ENCODE data around the gene ARNT2. TPM values are rescaled to one million over a fixed set of nuclear protein-coding genes. Genes with fewer than 3 reads are reported as not detected.

The ARNT2 gene
- total and polyA plus RNA-seq, 12 donors, result 2.0 to 6.4 (median 3.5) TPM

DNA sequence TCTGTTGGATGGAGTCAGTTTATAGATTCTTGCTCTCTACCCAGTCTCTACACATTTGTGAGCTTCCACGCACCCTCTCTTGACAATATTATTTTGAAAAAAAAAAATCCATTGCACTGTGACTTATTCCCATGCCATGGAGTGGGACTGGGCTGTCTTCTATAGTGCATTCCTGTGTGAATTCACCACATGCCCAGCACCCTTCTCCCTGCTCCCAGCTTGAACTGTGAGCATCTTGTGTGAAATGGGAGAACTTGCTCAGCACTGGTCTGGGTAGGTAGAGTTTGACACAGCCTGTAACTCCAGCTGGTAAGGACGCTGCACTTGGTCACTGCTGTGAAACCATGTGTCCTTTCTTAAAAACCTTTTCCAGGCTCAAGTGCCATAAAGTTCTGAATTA is 91.9 kb downstream of the ARNT2 start:
- intact Hi-C loops (cut with DNase I), result no loop called here

DNA sequence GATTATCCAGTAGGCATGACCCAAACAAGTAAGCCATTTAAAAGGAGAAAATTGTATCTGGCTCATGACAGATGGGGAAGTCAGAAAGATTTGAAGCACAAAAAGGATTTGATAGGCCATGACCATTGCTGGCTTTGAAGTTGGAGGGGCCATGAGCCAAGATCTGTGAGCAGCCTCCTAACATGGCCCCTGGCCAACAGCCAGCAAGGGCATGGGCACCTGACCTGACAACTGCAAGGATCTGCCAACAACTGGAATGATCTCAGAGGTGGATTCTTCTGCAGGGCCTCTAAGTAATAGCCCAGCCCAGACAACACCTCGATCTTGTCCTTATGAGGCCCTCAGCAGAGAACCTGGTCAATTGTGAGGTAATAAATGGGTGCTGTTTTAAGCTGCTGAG is 93.0 kb downstream of the ARNT2 start:
- Histone ChIP-seq H3K4me1 (replicated peaks in 1 of 2) (no peaks in the 10 kb centered on the region), H3K4me3 (no peak overlapping the region), H3K9me3 (replicated peaks in 1 of 3) (no peaks in the 10 kb centered on the region), H3K27me3 (no peaks in the 10 kb centered on the region), H3K27ac (no peak overlapping the region), H3K36me3 (replicated peaks in 1 of 2) (no peaks in the 10 kb centered on the region)
- TF ChIP-seq, protein P1, sequence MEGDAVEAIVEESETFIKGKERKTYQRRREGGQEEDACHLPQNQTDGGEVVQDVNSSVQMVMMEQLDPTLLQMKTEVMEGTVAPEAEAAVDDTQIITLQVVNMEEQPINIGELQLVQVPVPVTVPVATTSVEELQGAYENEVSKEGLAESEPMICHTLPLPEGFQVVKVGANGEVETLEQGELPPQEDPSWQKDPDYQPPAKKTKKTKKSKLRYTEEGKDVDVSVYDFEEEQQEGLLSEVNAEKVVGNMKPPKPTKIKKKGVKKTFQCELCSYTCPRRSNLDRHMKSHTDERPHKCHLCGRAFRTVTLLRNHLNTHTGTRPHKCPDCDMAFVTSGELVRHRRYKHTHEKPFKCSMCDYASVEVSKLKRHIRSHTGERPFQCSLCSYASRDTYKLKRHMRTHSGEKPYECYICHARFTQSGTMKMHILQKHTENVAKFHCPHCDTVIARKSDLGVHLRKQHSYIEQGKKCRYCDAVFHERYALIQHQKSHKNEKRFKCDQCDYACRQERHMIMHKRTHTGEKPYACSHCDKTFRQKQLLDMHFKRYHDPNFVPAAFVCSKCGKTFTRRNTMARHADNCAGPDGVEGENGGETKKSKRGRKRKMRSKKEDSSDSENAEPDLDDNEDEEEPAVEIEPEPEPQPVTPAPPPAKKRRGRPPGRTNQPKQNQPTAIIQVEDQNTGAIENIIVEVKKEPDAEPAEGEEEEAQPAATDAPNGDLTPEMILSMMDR (IDR thresholded peaks at IDR 0.05), result no peak
- no peak for TF ChIP-seq POLR2A (IDR thresholded peaks at IDR 0.05)
- no peak for DNase-seq
- 75 to 100% (median 96%) methylated on average over 1 of the region's 1 CpG for WGBS, 4 donors
- intact Hi-C loops (cut with DNase I), result no loop called here

More for the DNA sequence above, 91.9 kb downstream of the ARNT2 start:
- Histone ChIP-seq H3K4me3 (no peak overlapping the region), H3K4me1 (replicated peaks in 1 of 2) (no peaks in the 10 kb centered on the region), H3K27ac (no peak overlapping the region), H3K9me3 (replicated peaks in 1 of 3) (no peaks in the 10 kb centered on the region), H3K27me3 (no peaks in the 10 kb centered on the region), H3K36me3 (replicated peaks in 1 of 2) (no peaks in the 10 kb centered on the region)
- no peak for TF ChIP-seq POLR2A (IDR thresholded peaks at IDR 0.05)
- TF ChIP-seq, protein P1 (IDR thresholded peaks at IDR 0.05), result no peak
- 86 to 100% (median 94%) methylated on average over 2 of the region's 2 CpGs for WGBS, 4 donors
- DNase-seq, result no peak

DNA sequence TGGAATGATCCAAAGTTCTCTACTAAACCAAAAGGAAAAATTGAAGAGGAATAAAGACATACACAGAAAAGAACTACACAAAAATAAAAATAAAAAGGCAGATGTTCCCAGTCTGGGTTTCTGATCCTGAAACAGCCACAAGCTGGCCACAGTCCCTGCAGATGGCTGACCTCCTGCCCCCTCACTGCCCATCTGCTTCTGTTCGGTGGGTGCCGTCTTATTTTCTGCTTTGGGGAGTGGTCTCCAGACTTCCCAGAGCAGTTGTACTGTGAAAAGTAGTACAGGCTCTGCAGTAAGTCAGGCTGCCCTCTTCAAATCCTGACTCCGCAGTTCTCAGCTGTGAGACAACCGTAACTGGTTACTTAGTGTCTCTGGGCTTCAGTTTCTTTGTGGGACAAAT is 94.5 kb downstream of the ARNT2 start:
- H3K4me3 ChIP-seq, result no peak overlapping the region
- TF ChIP-seq, protein P1 (IDR thresholded peaks at IDR 0.05), result no peak
- TF ChIP-seq POLR2A (IDR thresholded peaks at IDR 0.05), result no peak
- intact Hi-C loops (cut with DNase I), result no loop called here
- 67 to 76% (median 71%) methylated on average over 4 of the region's 4 CpGs for WGBS, 4 donors
- H3K36me3 ChIP-seq (replicated peaks in 1 of 2), result no peaks in the 10 kb centered on the region
- H3K9me3 ChIP-seq (replicated peaks in 1 of 3), result no peaks in the 10 kb centered on the region
- no peaks in the 10 kb centered on the region for H3K27me3 ChIP-seq
- peak overlapping the region in 1 of 5 donors; percentile 7 for H3K27ac ChIP-seq
- no peak for DNase-seq
- H3K4me1 ChIP-seq (replicated peaks in 1 of 2), result no peaks in the 10 kb centered on the region

DNA sequence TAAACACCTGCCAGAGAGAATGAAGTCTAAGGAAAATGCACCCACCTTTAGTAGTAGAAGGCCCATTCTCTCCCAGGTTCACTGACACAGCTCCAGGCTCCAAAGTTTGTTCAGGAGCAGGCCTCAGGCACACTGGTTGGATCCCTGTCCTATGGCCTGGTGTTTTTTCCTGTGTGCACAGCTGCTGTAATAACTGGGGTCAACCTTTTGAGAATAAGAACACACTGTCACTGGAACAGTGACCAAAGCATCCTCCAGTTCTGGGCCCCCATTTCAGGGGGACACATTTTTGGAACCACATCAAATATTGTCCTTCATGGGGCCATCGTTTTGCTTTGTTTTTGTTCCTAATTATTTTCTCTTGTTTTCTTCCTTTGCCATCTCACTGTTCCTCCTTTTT is 95.8 kb downstream of the ARNT2 start:
- Histone ChIP-seq H3K27ac (no peak overlapping the region), H3K9me3 (replicated peaks in 1 of 3) (no peaks in the 10 kb centered on the region), H3K36me3 (replicated peaks in 1 of 2) (no peaks in the 10 kb centered on the region), H3K4me1 (replicated peaks in 1 of 2) (no peaks in the 10 kb centered on the region), H3K27me3 (no peaks in the 10 kb centered on the region), H3K4me3 (no peak overlapping the region)
- DNase-seq, result no peak
- WGBS, 4 donors, result 24 to 64% (median 56%) methylated on average over 1 of the region's 1 CpG
- no peak for TF ChIP-seq POLR2A (IDR thresholded peaks at IDR 0.05)
- TF ChIP-seq, protein P1 (IDR thresholded peaks at IDR 0.05), result no peak
- intact Hi-C loops (cut with DNase I), result loop anchor here in 1 of 2 donors (10.0 kb wide), 1 partner anchor 45 kb away; no protein-coding TSS in a partner anchor
